GM18499 (cell line): Measurements from ENCODE around the gene B9D1.

ENCODE experiments used
- ATAC-seq: cut with Tn5 transposase; IDR thresholded peaks from one replicate; pipeline ENCODE4 v1.9.1; 2021; ENCODE audit warnings: moderate number of reproducible peaks; ENCODE audit not compliant: insufficient read depth, unreplicated experiment

The B9D1 gene, protein sequence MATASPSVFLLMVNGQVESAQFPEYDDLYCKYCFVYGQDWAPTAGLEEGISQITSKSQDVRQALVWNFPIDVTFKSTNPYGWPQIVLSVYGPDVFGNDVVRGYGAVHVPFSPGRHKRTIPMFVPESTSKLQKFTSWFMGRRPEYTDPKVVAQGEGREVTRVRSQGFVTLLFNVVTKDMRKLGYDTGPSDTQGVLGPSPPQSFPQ

DNA sequence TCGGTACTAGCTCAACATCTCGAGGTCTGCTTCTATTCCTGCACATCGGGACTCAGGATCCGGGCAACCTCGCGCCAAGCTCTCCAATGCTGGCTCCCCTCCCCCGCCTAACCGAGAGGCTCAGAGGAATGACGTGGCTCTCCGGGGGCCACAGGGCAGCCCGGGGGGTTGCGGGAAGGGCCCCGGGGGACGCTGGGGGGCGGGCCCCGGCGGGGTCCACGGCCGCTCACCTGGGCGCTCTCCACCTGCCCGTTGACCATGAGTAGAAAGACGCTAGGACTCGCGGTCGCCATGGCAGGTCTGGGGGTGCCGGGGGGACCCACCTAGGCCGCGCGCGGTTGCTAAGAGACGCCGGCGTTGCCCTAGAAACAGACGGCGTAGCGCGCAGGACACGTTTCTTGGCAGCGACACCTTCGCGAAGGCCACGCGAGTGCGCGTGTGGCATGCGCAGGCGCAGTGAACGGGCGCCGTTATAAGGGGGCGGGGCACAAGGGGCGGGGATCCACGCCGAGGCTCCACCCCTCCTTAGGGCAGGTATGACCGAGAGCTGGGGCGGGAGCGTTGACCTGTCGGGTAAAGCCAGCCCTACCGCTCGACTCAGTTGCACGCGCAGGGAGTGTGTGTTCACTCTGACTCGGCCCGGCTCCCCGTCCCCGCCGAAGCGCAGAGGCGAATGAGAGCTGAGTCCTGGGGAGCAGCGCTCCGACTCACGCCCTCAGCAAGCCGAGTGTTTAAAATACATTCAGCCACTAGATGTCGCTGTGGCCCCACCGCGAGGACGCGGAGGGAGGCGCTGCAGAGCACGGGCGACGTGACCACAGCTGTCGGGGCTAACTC, at the start of gene B9D1:
Gene B9D1, minus strand, starts transcription at position 447 of the 837 bp plus-strand sequence. Its CDS starts 154 bp downstream, at position 293.
- peak; percentile 62 for ATAC-seq

DNA sequence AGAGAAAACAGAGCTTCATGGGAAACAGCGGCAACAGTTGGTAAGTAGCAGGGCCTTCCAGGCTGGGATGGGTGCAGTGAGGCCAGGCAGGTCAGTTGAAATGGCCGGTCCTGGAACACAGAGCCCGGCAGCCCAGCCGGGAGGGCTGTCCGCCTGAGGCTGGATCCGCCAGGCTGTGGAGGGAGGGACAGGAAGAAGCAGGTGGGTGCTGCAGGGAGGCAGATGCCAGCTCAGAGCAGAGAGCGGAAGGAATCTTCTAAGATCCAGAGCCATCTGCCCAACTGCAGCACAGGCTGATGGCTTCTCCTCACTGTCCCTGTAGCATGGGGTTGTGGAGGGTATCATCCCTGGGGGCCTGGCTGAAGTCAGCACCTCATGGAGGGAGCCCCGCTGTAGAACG, 49.1 kb upstream of the B9D1 start:
- ATAC-seq = no peak

DNA sequence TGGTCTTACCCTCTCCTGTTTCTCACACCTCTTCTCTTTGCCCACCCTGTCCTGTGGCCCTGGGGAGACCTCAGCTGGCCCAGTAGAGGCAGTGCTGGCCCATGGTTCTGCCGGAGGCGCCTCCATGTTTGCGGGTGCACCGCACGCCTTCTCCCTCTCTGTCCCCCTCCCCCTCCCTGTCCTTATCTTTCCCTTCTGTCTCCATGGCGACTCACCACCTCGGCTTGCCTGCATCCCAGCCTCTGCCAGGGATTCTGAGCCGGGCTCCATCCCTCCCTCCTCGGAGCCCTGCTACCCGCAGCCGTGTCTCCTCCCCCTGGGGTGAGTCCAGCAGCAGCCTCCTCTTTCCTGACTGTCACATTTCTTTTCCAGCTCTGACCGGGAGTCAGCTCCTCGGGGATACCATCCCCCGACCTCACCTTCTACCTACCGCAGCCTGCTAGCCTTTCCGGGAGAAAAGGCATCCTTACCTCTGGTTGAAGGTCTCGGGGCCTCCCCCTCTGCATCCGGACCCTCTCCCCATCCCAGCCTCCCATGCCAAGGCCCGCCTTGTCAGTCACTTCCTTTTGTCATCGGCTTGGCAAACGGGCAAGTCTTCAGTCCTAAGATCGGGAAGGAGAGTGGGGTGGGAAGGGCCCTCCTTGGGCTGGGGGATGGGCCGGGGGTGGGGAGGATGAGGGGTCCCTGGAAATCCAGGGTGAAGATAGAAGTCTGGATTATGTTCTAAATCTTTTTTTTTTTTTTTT, 48.5 kb upstream of the B9D1 start, which contains the start of gene RNF112:
Gene RNF112, plus strand, starts transcription at position 358 of the 746 bp plus-strand sequence. Its CDS starts 177 bp downstream, at position 535.
- no peak for ATAC-seq

DNA sequence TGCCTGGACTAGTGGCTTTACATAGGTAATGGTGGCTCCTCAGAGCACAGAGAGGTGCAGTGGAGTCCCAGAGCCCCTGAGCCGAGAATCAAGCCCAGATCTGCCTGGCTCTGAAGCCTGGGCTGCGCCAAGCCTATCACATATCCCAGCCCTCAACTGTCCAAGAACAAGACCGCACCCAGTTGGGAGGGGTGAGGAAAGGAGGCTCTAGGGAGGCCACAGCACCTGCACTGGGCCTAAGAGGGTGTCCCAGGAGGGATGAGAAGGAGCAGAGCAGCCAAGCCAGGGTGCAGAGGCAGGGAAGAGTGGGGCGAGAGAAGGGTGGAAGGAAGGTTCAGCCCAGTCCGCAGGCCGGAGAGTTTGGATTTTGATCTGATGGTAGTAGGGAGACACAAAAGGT, 47.6 kb upstream of the B9D1 start:
- no peak for ATAC-seq

DNA sequence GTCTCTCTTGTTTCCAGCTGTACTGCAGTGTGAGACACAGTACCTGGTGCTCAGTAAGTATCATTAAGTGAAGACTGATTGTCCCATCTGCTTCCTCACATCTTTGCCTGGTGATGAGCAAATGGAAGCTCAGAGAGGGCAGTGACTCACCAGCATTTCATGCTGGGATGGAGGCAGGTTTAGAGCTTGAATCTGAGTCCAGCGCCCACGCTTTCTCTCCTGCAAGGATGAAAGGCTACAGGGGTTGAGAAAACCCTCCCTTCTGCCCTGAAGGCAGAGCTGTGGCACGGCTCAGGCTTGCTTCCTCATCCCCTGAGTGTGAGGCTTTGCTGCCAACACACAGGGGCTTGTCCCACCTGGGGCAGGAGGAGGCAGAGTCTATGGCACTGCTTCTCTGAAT, 47.0 kb upstream of the B9D1 start:
- no peak for ATAC-seq

DNA sequence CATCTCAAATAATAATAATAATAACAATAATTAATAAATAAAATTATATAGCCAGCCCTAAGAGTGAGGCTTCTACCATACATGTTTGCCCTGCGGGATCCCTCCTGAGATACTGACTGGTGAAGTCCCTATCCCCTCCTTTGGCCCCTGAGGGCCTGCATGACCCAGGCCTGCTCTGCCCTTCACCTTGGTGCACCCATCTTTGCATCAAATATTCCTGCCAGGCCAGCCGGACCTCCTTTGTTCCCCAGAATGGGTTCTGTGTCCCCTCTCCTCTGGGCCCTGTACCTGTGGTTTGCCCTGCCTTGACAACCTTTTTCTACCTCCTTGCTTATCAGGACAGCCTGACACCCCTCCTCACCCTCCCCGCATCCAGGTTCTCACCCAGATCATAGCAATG, 46.5 kb upstream of the B9D1 start:
- ATAC-seq = no peak

DNA sequence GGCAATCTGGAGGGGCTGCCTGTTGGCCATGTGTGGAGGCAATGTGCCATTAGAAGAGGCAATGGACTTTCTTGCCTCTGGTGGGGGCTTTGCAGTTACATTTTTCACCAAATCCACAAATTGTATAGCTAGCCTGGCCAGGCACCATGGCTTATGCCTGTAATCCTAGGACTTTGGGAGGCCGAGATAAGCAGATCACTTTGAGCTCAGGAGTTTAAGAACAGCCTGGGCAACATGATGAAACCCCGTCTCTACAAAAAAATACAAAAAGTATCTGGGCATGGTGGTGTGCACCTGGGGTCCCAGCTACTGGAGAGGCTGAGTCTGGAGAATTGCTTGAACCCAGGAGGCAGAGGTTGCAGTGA, 45.8 kb upstream of the B9D1 start:
- no peak for ATAC-seq

DNA sequence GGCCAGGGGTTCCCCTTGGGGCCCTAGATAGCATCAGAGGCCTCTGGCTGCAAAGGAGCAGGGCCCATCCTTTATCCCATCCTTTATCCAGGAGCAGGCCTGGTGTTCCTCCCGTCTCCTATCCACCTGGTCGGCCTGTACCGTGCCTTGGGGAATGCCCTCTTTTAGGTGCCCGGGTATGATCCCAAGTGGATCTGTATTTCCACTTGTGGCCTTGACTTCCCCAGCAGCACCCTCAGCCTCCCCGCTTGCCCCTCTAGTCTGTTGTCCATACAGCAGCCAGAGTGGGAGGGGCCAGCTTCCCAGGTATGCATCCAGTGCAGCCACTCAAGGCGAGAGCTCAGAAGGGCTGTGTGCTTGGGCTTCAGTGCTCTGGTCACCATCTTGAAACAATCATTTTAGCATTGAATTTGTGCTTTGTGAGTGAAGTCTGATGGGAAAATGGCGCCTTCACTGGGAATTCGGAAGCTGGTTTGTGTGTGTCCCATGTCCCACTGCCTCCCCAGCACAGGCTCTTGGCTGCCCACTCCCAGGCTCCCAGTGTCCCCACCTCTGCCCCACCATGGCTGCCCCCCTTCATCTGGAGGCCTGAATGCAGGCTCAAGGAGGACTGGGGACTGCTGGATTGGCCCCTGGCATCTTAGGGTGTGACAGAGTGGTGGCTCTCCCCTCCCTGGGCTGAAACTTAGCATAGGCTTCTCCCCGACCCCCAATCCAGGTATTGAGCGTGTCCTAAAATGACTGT, 45.2 kb upstream of the B9D1 start:
- ATAC-seq = no peak

DNA sequence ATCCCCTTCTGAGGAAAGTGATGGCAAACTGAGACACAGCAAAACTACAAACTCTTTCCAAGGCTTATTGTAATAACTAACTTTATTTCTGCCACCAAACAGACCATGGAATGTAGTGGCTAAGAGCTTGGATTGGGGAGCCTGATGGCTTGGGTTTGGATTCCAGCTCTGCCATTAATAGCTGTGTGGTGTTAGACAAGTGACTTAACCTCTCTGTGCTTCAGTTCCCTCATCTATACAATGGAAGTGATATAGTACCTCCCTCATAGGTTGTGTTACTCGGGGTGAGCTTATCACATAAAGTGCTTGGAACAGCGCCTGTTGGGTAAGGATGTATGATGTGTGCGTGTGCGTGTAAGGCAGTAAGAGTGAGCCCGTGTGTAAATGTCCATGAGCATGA, 42.6 kb upstream of the B9D1 start:
- ATAC-seq = no peak

DNA sequence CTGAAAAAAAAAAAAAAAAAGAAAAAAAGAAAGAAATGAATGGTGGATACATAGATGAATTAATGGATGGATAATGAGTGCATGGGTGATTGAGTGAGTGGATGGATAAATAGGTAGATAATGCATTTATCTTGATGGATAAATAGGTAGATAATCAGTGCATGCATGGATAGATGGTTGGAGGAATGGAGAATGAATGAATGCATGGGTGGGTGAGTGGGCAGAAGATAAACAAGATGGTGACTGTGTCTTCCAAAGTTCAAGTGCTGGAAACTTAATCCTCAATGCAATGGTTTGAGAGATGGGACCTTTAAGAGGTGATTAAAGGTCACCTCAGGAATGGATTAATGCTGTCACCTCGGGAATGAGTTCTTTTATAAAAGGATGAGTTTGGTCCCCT, 41.7 kb upstream of the B9D1 start:
- no peak for ATAC-seq

DNA sequence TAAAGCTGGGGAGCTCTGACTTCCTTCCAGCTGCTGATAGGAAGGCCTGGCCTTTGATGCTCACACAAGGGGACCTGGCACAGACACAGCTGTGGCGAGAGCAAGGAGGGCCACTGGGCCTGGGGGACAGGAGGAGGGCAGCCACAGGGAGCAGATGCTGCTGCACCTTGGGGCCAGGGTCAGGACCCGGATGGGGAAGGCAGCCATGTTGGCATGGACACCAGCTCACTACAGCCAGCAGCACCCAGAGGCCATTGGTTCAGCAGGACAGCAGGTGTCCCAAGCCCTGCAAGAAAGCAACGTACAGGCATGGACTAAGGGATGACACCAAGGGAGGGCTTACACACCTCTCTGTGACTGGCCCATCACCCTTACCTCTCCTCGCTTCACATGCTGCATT, 40.5 kb upstream of the B9D1 start:
- ATAC-seq = no peak

DNA sequence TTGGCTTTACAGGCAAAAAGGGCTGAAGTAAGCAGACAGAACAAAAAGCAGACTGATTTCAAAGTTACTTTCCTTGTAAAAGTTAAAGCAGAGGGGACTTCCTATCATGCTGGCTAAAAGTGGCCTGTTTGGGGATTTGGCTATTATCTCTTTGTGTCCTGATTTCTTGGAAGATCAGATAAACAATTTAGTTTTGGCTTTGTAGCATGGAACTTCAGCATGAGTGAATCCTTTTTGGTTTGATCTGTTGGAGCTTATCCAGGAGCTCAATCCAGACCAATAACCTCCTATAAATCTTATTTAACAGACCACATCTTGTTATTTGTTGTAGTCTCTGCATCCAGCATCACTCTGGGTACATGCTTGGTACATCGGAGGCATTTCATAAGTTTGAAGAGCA, 39.6 kb upstream of the B9D1 start:
- no peak for ATAC-seq

DNA sequence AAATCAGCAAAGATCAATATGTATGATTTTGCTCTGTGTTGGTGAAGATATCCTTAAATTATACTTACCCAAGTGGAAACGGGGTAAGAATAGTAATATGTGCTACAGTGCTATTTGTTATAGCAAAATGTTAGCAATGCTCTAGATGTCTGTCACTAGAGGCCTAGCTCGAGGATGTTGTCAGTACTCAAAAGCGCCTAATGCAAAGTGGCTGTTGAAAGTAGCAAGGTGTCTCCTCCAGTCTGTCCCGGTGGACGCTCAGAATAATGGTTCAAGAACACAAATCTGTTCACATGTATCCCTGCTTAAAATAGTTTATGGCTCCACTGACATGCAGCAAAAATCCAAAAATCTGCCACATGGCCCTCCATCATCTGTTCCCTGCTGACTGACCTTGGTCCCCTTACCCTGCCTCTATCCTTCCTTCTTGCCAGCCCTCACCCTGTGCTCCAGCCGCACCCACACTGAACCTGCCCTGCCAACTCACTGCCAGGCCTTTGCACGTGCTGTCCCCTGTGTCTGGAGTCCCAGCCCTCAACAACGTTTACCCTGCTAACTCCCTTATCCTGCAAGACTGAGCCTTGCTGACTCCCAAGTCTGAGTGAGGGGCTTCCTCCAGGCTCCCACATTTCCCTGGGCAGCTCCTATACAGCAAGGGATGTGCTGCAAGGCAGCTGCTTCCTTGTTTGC, 38.9 kb upstream of the B9D1 start:
- no peak for ATAC-seq

DNA sequence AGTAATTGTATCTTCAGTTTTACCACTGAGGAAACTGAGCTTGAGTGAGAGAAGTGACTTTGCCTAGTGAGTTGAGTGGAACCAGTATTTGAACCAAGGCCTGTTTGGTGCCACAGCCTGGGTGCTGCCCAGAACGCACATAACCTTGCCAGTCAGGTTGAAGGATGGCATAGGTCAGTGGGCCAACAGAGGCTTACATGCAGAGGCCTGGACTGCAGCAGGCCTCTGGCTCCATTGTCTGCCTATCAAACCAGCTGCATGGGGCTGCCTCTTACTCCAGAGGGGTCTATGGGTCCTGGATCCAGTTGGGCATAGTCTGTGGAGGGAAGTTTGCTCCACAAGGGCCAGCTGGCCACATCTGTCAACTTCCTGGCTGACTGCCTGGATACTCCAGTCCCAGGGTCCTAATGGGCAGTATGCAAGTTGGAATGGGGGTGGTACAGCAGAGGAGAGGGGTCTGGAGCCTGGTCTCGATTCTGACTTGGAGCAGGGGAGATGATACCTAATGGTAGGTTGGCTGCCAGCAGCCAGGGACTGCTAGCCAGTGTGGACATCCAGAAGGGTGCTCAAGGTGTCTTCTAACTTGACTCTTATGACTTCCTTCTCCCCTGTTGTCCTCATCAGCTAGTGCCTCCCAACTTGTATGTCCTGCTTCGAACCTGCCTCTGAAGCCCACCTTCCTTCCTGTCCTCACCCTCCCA, 37.4 kb upstream of the B9D1 start:
- no peak for ATAC-seq

DNA sequence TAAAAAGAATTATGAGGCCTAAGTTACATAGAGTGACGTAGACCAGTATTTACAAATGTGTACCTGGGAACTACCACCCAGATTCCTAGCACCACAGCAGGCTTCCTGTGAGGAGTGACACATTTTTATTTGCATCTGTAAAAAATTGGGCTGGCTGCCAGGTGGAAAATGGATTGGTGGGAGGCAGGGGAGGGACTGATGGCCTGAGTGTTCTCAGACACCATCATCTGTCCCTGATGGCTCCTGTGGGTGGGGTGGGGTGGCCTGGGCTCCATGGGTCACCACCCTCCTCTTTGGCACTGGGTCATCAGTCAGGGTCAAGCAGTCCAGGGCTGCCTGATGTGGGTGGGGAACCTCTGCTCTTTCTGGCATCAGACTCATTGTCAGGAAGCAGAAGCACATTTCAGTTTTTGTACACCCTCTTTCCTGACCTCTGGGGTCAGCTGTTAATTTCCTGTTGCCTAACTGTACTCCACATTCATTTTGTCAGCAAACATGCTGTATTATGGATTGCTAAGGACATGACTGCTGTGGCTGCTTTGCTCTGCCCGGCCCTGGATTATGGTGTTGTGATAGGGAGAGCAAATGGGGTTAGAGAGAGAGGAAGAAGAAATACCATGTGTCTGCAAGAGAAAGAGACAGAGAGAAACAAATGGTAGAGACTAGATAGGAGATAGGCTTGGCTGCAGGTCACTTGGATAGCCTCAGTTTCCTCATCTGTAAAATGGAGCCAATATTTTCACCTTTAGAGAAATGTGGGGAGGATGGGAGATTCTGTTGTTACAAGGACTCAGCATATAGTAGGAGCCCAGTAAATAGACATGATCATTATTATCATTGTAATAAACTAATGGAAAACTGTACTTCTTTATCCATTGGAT, 36.0 kb upstream of the B9D1 start:
- no peak for ATAC-seq

DNA sequence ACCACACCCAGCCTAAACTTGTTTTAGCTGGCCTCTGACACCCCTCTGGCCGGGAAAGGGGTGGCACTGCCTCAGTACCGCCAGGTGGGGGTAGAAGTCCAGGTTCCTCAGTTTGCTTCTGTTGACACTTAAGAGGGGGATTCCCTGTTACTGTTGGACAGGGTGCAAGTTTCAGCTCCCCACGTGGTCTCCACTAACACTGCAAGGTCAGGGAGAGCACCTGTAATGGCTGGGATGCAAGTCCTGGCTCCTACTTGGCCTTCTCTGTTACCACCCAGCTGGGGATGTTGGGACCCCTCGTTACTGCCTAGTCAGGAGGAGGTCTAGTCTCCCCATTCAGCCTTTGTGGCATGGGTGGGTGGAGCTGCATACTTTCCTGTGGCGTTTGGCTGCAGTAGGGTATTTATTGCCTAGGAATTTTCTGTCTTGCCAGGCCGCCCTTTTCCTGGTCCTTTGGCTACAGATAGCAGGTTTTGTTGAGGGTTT, 35.1 kb upstream of the B9D1 start:
- no peak for ATAC-seq

DNA sequence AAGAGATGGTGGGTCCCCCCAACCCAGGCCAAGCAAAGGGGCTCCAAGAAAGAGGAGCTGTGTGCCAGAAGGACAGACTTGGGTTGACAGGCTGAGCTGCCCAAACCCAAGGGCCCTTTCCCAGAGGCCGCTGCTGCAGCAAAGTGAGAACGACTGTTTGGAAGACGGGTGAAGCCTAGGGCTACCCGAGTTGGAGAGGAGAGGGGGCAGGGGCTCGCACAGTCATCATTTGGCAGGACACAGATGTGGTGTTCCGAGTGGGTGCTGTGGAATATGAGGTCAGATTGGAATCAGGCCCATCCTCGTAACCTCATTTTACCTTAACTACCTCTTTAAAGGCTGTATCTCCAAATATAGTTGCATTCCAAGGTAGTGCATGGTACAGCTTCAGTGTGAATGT, 29.8 kb upstream of the B9D1 start:
- no peak for ATAC-seq

DNA sequence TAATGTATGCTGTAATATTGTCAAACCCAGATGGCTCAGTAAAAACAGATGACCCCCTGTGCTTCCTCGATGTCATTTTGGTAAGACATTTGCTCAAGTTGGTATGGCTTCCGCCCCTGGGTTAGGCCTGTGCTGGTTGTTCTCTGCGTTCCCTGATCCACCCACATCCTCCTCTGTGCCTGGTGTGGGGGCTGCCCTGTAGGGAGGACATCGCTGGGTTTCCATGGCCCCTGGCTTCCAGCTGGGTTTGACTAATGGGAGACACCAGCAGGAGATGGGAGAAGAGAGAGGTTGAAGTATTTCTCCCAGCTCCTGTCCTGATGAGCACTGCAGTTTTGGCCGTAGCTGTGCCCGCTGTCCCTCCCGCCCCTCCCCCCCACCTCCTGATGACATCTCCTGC, 28.9 kb upstream of the B9D1 start:
- no peak for ATAC-seq
